Lower leg skin (tissue), 3 donors: ENCODE data around the gene LRRC72.

Experiments
- CTCF ChIP-seq, 3 donors: fragments of 450-650 bp; IDR thresholded peaks; one replicate each; pipeline ENCODE4 v1.5.1; 2016; ENCODE audit warnings: antibody characterized with exemption in 3 of 3, mild to moderate bottlenecking in 3 of 3, moderate library complexity in 2 of 3
- POLR2A ChIP-seq, 2 donors: fragments of 450-650 bp; IDR thresholded peaks; one replicate each; pipeline ENCODE4 v1.6.1; 2016 to 2017; ENCODE audit warnings: antibody characterized with exemption in 2 of 2, mild to moderate bottlenecking in 1 of 2, moderate library complexity in 1 of 2

GRCh38 chr7:16514729-16515128, 11.9 kb upstream of the LRRC72 start:
- no peak for TF ChIP-seq POLR2A (IDR thresholded peaks at IDR 0.05)
- no peak for TF ChIP-seq CTCF (IDR thresholded peaks at IDR 0.05)
